NCI-H2196 (cell line): Measurements from ENCODE around the gene ST7.

Experiments used
- DNase-seq: peaks from one replicate; lab custom pipeline; 2025; ENCODE audit not compliant: unreplicated experiment; lab: John Stamatoyannopoulos, UW

The ST7 gene

DNA sequence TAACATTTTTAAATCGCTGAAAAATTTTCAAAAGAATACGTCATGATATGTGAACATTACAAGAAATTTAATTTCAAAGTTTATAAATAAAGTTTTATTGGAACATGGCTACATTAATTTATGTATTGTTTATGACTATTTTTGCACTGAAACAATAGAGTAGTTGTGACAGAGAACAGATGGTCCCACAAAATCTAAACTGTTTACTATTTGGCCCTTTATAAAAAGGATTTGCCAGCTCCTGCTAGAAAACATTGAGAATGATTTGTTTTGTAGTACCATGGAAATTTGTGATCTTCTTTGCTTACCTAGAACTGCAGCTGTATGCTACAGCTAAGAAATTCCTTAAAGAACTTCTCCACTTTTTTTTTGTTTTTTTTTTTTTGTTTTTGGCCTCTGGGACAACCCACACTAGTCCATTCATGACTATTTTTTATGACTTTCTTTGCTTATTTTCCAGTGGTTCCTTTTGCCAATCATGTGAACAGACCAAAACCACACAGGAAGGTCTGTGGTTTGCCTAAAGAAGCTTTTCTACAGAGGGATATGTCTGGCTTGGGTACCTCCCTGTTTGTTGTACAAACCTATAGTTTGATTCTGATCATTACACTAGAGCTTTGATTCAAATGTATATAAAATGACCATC lies 55.7 kb downstream of the ST7 start:
- DNase-seq, result no peak

GRCh38 chr7:117009705-117010361 lies 56.5 kb downstream of the ST7 start:
- DNase-seq, result no peak

DNA sequence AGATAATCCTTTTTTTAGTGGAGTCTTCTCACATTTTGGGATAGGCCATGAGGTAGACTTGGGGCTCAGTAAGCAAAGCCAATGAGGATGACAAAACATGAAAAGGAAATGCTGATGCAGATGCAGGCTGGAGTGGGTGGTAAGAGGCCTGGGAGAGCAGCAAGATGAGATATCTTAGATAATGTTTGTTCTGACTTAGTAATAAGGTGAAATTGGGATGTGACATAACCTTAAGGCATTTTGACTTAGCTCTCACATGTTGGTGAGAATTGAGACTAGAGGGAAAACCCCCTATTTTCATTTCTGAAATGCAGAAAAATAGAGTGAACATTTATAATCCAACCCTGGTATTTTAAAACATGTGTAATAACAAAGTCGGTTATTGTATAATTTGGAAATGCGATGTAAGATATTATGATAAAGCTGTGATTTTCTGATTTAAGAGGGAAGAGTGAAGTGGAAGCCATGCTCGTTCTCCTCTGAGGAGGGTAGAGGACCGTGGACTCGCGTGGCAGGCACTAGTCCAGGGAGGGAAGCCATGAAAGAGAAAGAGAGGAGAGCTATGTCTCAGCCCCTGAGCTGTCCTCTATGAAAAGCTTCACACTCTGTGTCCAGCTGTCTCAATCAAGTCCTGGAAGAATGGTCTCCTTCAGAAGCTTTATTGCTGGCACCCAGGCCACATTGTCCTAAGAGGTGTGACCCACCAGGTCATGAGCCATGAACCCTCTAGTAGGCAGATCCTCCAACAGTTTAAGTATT lies 57.3 kb downstream of the ST7 start:
- no peak for DNase-seq

- no peak for DNase-seq
Observed at GRCh38 chr7:117011419-117012260, 58.3 kb downstream of the ST7 start.

GRCh38 chr7:117012284-117012683 lies 59.0 kb downstream of the ST7 start:
- no peak for DNase-seq

- DNase-seq, result peak; percentile 14
Observed at GRCh38 chr7:117012696-117013095, 59.4 kb downstream of the ST7 start.

DNA sequence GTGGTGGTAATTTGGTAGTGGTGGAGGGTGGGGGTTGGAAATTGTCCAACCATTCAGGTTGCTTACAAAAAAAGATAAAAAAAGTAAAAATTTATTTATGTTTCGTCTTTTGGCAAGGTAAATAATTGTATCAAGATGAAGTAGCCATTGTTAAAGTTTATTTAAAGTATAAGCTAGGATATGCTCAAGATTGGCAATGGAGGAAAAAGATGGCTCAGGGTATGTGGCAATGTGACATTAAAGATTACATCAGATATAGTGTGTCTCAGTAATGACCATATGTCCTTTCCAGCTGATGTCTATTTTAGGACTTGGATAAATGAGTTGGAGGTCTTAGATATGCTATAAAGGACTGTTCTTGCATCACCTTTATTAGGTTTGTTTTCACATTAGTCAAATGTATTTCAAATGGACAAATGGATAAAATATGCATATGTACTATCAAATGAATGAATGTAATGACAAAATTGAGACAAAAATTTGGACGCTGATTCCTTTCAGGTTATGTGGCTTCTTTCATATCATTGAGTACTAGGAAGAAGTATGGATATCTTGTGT lies 60.9 kb downstream of the ST7 start:
- DNase-seq, result no peak

DNA sequence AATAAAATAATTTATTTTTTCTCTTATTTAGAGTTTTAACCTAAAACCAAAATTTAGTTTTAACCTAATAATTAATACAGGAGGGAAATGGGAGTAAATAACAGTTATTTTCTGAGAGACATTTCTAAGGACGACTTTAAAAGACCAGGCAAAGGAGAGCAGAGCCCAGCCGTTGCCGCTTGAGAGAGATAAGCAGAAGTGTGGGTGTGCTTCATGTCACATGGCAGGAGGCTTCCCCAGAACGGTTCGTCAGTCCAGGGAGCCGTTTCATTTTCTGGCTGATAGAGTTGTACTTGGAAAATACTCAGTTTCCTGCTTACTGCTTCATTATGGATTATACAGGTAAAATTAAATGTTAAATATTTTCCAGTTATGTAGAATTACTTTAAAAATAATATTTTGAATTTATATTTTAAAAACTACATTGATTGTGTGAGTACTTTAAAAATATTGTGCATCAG lies 61.4 kb downstream of the ST7 start:
- no peak for DNase-seq

DNA sequence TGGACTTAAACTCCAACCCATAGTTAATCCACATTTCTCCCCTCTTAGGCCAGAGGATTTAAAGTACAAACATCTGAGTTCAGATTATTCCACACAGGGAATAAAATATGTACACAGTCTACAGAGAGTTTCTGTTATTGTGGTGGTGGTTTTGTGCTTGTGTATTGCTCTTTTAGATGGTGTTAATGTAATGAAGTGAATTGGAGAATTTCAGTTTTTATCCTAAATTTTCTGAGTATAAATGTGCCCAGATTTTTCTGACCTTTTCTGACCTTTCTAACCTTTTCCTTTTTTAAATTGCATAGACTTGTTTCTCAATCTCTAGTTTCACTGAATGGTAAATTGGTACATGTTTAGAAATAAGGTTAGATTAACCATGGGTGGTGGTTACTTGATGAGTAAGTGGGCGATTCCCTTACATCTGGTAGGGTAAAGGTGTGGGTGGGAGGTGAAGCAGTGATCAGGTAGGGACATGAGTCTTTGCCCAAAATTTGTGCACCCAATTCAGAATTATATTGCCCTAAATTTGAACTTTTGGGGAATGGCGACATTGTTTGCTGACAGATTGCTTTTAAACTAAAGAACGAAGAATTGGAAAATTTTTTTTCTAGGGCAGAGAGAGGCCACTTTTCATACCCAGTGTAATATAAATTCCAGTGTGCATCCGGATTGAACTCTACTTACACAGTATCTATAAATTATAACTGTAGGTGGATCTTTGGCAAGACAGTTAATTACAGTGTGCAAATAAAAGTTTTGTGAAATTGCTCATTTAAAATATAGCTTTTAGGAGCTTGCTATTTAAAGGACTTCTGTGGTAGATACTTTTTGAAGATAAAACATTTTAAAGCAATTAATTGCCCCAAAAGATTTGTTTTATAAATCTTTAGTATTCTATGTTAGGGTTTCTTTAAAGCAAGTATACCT lies 62.2 kb downstream of the ST7 start:
- no peak for DNase-seq

DNA sequence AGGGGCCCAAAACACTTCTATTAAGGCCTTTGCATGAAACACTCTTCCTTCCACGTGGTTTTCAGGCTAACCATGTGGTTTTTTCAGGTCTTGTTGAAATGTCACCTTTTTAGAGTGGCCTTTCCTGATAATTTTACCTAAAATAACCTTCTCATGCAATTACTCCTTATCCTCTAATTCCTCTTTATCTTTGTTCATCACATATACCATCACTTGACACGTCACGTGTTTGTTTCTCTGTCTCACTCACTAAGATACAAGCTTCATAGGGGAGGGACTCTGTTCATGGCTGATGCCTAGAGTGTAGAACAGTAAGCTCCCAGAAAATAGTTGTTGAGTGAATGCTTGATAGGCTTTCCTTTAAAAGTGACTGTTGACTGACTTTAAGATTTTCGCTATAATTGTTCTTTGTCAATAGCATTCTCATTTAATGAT lies 63.7 kb downstream of the ST7 start:
- no peak for DNase-seq

- no peak for DNase-seq
Observed at GRCh38 chr7:117017702-117018266, 64.5 kb downstream of the ST7 start.

DNA sequence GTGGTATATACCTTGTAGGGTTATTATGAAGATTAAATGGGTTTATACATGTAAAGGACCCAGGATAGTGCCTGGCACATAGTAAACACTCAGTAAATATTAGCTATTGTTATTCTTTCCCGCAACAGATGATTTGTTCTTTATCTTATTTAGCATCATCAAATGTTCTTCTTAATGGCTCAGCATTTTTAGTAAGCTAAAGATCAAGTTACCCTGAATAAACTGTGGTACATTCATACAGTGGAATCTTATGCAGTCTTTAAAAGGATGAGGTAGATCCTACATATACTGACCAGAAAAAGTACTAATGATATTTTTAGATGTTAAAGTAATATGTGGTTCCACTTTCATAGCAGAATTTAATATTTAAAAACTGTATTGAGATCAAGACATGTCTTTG lies 65.4 kb downstream of the ST7 start:
- DNase-seq, result no peak

DNA sequence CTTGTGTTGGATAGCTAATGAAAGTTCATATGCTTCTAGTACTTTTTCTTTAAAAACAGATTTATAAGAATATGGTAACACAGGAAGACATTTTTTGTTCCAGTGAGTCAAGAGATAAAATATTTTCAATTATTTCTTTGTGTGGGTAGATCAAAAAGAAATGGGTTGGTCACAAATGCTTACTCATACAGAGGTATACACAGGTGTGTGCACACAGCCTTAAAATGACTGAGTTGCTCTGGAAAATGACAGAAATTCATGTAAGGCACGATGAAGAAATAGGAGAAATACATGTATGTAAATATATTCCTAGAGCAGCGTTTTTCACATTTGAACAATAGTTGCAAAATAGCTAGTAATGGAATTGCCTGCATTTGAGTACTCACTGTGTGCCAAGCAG lies 66.0 kb downstream of the ST7 start:
- DNase-seq, result no peak

GRCh38 chr7:117019786-117020590 lies 66.7 kb downstream of the ST7 start:
- peak; percentile 74 for DNase-seq

DNA sequence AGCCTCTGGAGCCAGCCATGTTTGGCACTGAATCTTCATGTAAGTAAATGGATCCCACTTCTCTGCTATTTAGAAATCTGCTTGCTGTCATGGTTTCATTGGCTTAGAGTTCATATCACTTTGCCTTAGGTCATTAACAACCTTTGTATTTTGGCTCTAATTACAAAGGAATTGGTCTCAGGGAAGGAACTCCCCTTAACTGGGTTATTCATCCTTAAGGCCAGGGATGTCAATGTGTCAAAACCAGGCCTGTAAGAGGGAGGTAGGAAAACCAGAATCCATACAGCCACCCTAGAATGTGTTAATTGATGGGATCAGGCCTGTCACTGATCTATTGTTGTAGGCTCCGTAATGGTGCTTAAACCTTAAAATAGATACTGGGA lies 67.3 kb downstream of the ST7 start:
- no peak for DNase-seq

GRCh38 chr7:117021366-117021765 lies 68.1 kb downstream of the ST7 start:
- DNase-seq, result no peak

DNA sequence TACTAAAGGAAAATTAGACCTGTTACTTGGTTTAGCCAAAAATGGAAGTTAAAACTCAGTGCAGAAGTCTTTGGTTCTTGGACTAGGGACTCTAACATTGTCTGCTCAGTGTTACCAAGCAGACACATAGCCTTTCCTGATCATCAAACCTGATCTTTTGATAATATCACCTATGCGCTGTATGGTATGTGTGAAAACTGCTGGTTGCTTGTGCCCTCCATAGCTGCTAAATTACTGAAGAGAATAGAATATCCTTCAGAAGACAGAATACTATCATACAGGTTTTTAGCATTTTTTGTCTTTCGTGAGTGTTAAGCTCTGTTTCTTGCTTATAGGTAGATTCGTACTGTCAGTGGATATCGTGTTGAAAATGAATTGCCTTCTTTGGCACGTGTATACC lies 68.7 kb downstream of the ST7 start:
- DNase-seq, result no peak

DNA sequence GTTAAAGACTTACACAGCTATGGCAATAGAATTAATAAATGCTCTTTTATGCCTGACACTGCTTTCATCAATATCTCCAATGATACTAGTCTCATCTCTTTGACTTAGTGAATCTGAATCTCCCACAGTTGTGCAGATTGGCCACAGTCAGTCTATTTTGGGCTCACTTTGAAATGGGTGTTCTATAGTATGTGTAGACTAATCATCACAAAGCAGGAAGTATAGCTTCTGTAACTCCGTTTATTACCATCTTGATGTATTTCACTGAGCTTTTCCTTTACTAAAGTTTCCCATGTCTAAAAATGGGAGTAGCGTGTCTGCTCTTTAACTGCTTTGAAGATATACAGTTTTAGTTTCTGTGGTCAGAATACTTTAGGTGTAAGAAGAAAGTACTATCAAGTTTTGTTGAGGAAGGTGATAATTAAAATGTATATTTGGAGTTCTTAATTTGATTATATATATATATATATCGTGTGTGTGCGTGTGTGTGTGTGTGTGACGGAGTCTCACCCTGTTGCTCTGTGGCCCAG lies 70.1 kb downstream of the ST7 start:
- DNase-seq, result no peak
